HG03558 (cell line): Measurements from ENCODE around the gene ABCA7.
A peak's percentile ranks its signal among the peaks of the same experiment; 100 is the strongest.

Source experiments
- ATAC-seq: cut with Tn5 transposase; IDR thresholded peaks from one replicate; pipeline ENCODE4 v1.9.1; 2021; ENCODE audit warnings: moderate number of reproducible peaks; ENCODE audit not compliant: unreplicated experiment; ENCODE audit errors: extremely low read depth

The ABCA7 gene, protein sequence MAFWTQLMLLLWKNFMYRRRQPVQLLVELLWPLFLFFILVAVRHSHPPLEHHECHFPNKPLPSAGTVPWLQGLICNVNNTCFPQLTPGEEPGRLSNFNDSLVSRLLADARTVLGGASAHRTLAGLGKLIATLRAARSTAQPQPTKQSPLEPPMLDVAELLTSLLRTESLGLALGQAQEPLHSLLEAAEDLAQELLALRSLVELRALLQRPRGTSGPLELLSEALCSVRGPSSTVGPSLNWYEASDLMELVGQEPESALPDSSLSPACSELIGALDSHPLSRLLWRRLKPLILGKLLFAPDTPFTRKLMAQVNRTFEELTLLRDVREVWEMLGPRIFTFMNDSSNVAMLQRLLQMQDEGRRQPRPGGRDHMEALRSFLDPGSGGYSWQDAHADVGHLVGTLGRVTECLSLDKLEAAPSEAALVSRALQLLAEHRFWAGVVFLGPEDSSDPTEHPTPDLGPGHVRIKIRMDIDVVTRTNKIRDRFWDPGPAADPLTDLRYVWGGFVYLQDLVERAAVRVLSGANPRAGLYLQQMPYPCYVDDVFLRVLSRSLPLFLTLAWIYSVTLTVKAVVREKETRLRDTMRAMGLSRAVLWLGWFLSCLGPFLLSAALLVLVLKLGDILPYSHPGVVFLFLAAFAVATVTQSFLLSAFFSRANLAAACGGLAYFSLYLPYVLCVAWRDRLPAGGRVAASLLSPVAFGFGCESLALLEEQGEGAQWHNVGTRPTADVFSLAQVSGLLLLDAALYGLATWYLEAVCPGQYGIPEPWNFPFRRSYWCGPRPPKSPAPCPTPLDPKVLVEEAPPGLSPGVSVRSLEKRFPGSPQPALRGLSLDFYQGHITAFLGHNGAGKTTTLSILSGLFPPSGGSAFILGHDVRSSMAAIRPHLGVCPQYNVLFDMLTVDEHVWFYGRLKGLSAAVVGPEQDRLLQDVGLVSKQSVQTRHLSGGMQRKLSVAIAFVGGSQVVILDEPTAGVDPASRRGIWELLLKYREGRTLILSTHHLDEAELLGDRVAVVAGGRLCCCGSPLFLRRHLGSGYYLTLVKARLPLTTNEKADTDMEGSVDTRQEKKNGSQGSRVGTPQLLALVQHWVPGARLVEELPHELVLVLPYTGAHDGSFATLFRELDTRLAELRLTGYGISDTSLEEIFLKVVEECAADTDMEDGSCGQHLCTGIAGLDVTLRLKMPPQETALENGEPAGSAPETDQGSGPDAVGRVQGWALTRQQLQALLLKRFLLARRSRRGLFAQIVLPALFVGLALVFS (N-terminal part only)

DNA sequence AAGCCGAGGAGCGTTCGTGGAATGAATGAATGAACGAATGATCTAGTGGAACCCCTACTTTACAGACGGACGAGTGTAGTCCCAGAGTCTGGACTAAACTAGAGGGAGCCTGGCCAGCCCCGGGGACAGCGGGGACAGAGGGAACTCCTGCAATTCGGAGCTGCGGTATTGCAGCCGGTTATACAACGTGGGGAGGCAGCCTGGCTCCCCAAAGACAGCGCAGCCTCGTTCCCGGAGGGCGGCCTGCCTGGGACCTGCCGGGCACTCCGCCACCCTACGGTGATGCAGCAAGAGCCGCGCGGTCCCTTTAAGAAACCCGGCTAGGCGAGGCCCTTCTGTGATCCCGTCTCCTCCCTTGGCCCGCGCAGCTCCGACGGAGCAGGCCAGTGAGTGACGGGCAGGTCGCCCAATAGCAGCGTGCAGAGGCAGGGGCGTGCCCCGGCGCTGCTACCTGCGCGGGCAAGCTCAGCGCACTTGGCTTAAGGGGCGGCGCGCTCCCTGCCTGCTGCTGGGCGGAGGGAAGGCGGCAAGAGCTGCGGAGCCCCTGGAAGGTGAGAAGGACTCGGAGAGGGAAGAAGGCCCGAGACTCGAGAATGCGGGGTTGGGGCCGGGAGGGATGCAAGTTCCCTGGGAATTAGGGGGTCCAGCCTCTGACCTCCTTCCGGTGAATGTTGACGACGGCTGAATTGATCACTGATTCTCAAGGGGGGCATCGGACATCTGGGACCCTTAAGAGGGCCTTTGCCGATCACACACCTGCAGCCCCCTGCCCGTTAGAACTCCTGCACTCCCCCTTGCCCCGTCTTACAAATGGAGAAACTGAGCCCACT, at the start of gene ABCA7:
Gene ABCA7 (plus strand): TSS at position 462 of the 830 bp plus-strand sequence. CDS start 1,255 bp downstream, outside the sequence.
- ATAC-seq, result peak; percentile 64

DNA sequence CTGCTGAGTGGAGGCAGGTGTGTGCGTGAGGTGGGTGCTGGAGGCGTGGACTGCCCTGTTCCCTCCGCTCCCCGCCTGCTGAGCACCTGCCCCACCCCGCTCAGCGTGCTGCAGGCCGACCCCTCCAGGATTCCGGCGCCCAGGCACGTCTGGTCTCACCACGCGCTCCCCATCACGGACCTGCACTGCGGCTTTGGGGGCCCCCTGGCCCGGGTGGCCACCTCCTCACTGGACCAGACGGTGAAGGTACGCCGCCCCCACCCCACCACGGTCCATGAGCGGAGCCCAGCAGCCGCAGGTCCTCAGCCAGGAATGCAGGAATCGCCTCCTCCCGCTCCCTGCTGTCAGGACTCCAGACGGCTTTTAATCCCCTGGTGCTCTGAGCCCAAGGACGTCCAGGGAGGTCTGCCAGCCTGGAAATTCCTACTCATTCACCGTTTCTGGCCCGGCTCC, 49.8 kb upstream of the ABCA7 start:
- ATAC-seq, result no peak

DNA sequence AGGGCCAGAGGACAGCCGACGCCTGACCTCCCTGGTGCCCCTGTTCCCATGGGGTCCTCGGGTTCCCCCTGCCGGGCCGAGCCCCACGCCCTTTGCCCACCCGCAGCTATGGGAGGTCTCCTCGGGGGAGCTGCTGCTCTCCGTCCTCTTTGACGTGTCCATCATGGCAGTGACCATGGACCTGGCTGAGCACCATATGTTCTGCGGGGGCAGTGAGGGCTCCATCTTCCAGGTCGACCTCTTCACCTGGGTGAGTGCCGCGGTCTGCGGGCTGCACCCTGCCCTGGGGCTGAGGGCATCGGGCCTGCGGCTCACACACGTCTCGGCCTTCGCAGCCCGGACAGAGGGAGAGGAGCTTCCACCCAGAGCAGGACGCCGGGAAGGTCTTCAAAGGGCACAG, 49.2 kb upstream of the ABCA7 start:
- ATAC-seq, result no peak

DNA sequence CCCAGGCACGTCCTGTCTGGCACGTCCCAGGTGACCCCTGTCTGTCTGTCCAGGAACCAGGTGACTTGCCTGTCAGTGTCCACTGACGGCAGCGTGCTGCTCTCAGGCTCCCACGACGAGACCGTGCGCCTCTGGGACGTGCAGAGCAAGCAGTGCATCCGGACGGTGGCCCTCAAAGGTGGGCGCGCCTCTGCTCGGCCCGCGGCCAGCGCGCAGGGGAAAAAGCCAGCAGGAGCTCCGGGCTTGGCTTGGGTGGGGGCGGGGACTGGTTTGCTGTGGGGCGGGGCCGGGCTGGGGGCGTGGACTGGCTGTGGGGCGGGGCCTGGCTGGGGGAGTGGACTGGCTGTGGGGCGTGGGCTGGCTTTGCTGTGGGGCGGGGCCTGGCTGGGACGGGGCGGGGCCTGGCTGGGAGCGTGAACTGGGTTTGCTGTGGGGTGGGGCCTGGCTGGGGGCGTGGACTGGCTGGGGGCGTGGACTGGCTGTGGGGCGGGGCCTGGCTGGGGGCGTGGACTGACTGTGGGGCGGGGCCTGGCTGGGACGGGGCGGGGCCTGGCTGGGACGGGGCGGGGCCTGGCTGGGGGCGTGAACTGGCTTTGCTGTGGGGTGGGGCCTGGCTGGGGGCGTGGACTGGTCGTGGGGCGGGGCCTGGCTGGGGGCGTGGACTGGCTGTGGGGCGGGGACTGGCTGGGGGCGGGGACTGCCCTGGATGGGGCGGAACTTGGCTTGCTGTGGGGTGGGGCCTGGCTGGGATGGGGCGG, 48.6 kb upstream of the ABCA7 start:
- ATAC-seq, result no peak

DNA sequence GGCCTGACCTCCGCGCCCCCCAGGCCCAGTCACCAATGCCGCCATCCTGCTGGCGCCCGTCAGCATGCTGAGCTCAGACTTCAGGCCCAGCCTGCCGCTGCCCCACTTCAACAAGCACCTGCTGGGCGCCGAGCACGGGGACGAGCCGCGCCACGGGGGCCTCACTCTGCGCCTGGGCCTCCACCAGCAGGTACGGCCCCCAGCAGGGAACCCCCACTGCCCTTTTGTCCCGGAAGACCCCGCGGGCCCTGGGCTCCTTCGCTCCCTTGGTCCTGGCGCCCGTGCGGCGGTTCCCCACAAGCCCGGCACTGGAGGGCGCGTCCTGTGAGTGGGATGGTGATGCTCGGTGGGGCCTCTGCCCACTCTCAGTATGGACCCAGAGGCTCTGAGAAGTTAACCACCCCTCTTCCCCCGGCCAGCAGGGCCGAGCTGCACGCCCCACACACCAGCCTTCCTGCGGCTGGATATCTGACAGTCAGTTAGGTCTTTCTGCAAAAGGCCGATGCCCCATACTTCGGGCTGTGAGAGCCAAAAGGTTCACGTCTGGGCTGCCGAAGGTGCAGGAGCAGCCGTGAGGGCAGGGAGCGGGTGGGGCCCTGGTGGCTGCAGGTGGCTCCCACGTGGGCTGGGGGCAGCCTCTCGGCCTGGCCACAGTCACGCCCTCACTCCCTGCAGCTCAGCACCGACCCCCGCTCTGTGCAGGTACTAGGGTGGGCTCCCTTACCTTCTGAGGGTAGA, 47.8 kb upstream of the ABCA7 start:
- ATAC-seq, result no peak

DNA sequence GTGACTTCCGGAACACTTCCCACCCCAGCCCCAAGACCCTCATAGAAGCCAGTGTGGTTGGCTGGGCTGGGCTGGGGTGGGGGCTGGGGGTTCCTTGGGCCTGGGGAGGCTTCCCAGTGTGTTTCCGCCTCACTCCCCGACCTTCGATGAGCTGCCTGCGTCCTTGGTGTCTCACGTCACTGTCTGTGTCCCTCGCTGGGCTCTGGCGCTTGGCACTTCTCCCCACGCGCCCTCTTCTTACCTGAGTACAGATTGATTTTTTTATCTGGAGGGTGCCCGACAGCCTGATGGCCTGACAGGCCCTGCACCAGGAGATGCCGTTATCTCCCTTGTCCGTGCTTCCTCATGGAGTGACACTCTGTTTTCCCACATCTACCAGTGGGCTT, 47.2 kb upstream of the ABCA7 start:
- ATAC-seq, result no peak

DNA sequence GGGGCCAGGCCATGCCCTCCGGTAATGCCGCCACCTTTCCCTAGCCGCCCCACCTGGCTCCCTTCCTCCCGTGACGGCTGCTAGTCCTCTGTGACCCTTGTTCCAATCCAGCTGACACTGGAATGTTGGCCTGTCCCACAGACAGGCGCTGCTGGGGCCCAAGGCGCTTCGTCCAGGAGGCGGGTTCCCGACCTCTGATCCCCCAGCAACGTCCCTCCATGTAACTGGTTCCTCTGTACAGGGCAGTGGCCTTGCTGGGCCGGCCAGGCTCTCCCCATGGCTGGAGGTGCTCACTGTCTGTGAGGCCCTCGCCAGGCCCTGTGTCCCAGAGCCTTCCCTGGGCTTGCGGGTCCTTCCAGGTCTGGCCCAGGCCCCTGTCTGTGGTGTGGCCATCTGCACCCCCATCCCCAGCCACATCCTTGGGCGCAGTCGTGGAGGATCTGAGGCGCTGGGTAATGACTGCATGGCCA, 46.5 kb upstream of the ABCA7 start:
- ATAC-seq, result no peak

DNA sequence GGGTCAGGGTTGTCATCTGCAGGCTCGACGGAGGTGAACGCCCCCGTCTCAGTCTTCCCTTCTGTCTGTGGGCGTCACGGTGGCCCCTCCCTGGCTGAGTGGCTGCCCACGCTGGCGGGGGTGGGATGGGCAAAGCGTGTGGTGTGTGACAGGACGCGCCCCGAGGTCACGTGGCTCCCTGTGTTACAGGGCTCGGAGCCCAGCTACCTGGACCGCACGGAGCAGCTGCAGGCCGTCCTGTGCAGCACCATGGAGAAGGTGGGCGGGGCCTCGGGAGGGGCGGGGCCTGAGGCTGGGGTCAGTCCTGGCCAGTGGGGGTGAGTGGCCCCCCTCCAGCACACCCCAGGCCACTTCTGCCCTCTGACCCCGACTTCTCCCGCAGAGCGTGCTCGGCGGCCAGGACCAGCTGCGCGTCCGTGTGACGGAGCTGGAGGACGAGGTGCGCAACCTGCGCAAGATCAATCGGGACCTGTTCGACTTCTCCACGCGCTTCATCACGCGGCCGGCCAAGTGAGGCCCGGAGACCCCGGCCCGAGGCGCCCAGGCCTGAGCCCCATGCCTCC, 46.0 kb upstream of the ABCA7 start:
- no peak for ATAC-seq

DNA sequence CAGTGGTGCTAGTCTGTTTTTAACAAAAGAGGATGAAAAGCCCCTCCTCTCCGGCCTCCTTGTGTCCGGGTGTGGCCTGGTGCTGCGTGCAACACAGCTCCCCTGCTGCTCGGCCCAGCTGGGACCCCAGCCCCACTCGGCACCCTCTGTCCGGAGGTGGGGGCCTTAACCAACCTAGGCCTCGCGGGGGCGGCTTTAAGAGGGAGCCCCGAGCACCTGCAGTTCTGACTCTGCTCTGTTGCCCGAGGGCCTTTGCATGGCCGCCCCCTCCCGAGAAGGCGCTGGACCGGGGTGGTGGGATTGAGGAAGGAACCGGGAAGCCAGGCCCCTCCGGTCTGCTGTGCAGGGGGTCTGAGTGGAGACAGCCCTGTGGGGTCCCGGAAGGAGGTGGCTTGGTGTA, 45.4 kb upstream of the ABCA7 start:
- ATAC-seq, result no peak

DNA sequence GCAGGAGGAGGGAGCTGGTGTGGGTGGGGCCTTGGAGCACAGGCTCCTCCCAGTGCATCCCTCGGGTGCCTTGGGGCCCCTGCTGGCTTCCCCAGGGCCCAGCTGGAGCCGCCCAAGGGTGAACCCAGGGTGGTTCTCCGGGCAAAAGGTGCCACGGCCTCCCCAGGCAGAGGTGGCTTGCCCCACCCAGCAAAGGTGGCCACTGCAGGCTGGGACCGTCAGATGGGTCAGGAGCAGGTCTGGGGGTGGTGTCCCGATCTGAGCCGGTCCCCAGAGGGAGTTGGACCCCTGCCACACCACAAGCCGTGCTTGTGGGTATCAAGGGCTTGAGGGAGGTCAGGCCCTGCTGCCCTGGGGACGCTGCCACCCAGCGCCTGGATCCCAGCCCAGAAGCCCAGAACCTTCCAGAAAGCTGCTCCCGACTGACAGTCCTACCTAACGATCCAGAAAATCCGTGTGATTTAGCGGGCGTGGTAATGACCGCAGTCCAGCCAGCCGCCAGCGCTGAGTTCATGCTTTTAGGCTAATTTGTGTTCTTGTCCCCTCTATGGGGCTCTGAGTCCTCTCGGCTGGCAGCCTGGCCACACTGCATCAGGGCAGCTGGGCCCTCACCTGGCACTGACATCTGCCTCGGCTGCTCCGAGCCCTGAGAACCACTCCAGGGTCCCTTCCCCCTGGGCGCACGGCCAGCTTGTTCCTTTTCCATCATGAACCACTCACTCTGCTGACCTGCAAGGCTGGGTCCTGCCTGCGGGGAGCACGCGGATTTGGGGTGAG, 44.7 kb upstream of the ABCA7 start:
- ATAC-seq, result no peak

DNA sequence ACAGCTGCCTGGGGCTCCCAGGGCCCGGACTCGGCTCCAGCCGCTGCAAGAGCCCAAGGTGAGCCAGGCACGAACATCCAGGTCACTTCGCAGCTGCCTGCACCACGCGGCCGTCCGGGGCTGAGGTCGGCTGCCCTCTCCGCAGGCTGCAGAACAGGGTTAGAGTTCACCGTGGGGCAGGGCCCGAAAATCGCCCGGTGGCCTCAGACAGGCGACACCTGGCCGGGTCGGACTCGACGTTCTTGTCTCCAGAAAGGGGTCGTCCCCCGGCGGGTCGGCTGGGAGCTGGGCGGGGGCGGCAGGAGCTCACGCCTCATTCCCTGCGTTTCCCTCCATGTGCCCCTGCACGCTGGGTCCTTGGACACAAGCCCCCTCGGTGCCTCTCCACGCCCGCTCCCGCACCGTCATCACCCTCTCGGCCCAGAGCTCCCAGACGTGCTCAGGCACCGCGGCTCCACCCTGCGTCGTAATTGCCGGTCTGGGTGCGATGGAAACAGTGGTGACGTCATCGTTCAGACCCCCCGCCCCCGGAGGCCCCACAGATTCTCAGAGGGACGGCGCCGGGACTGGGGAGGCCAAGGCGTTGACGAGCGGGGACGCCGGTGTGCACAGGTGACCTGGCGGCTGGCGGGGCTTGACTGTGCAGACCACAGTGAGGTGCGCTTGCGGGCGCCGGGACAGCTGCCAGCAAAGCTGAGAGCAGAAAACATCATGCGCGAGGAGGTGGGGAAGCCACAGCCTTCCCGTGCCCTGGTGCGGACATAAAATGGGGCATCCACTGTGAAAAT, 43.7 kb upstream of the ABCA7 start:
- no peak for ATAC-seq

DNA sequence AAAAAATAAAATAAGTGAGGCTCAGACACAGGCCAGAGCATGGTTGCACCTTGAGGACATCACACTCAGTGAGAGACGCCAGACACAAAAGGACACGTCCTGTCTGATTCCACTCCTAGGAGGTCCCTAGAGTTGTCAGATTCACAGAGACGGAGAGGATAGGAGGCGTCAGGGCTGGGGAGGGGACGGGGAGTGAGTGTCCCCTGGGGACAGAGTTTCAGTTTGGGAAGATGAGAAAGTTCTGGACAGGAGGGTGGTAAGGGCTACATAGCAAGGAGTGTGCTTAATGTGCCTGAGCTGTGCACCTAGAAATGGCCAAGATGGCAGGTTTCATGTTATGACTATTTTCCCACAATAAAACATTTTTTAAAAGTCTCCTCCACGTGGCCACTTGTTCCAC, 41.8 kb upstream of the ABCA7 start:
- no peak for ATAC-seq

DNA sequence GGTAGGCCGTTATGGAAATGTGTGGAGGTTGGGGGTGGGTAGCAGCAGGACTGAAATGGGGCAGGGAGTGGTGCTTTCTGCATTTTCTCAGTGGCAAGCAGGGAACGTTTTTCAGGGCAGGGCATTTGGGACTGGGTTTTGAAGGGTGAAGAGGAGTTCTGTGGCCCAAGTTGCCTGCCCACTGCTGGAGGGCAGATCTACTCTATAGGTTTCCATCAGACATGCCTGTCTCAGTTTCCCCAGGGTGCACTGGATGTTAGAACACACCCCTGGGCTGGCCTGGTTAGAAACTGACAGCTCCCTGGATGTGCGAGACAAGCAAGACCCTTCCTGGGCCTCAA, 40.6 kb upstream of the ABCA7 start:
- no peak for ATAC-seq

DNA sequence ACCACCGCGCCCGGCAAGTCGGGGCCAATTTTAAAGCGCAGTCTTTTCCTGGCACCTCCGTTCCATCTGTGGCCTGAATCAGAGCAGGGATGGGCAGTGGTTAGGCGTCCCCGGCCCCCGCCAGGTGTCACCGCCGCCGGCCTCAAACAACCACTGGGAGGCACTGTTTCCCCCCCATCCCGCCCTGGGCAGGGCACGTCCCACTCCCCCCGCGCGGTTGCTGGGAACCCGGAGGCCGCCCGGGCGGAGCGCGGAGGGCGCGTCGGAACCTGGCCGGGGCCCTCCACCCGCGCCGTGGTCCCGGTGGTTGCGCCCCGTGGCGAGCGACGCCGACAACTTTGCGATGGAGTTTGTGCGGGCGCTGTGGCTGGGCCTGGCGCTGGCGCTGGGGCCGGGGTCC, 39.8 kb upstream of the ABCA7 start, which contains the start of gene GRIN3B:
Gene GRIN3B (plus strand): TSS at position 325 of the 400 bp plus-strand sequence. CDS start 19 bp downstream, at position 344.
- ATAC-seq, result no peak

DNA sequence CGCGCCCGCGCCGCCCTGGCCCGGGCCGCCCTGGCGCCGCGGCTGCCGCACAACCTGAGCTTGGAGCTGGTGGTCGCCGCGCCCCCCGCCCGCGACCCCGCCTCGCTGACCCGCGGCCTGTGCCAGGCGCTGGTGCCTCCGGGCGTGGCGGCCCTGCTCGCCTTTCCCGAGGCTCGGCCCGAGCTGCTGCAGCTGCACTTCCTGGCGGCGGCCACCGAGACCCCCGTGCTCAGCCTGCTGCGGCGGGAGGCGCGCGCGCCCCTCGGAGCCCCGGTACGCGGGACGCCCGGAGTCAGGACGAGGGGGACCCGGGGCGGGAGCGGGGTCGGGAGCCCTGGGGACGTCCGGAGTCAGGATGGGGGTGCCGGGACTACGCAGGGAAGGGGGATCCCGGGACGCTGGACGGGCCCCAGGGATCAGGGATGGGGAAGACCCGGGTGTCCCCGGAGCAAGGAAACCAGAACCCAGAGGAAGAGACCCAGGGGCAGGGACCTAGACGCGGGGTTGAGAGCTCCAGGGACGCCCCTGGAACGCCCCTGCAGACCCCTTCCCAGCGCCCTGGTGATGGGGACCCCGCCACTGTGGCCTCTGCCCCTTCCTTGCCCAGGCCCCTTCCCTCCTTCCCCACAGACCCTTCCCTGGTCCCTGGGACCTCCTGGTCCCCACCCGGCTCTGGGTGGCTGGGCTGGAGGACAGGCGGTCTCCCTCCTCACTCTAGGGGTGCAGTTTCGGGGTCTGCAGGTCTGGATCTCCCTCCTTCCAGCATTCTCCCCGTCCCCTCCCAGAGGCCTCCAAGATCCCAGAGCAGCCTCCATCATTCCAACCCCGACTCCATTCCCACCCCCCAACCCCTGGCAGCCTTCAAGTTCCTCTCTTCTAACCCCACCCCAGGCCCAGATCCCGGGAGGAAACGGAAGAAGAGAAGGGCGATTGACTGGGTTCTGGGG, 39.0 kb upstream of the ABCA7 start:
- no peak for ATAC-seq
